WTC11 (cell line): ENCODE results near the gene EXTL1. TPM values are rescaled to one million over a fixed set of nuclear protein-coding genes. Genes with fewer than 3 reads are reported as not detected.

ENCODE experiments used
- ATAC-seq: fragments of 200-7000 bp; cut with Tn5 transposase; 2 replicates; pipeline ENCODE4 v1.10.0; 2021; ENCODE audit warnings: mild to moderate bottlenecking, moderate library complexity
- CTCF ChIA-PET: fragments of 300-600 bp; sonication (Branson Sonifier 250); formaldehyde crosslinking; loops from one replicate; lab custom pipeline; 2021; ENCODE audit warnings: antibody characterized with exemption; lab: Charles Lee
- POLR2A ChIA-PET: fragments of 350-600 bp; sonication (Branson Sonifier 250); formaldehyde crosslinking; loops from one replicate; lab custom pipeline; 2021; ENCODE audit warnings: antibody characterized with exemption; lab: Charles Lee
- DNase-seq: peaks from one replicate; pipeline ENCODE4 v3.0.0; 2021; ENCODE audit warnings: low spot score
- H3K27ac Mint-ChIP-seq: 2 replicates; pipeline ENCODE4 v1.8.0; 2021; ENCODE audit warnings: mixed read lengths
- H3K27me3 Mint-ChIP-seq: 2 replicates; pipeline ENCODE4 v1.8.0; 2021; ENCODE audit warnings: low read depth, mild to moderate bottlenecking, moderate library complexity, mixed read lengths
- H3K36me3 Mint-ChIP-seq: 2 replicates; pipeline ENCODE4 v1.8.0; 2021; ENCODE audit warnings: mixed read lengths
- H3K4me1 Mint-ChIP-seq: 2 replicates; pipeline ENCODE4 v1.8.0; 2022; ENCODE audit warnings: mixed read lengths
- H3K4me3 Mint-ChIP-seq: 2 replicates; pipeline ENCODE4 v1.8.0; 2021; ENCODE audit warnings: mild to moderate bottlenecking, moderate library complexity, mixed read lengths
- H3K9me3 Mint-ChIP-seq: 2 replicates; pipeline ENCODE4 v1.8.0; 2021; ENCODE audit warnings: mixed read lengths
- AR ChIP-seq: fragments of 250-450 bp; sonication (Bioruptor Pico); IDR thresholded peaks from 2 replicates; pipeline ENCODE4 v1.9.0; 2021; ENCODE audit warnings: mild to moderate bottlenecking
- ATF1 ChIP-seq: sonication (generic); formaldehyde crosslinking; IDR thresholded peaks from 2 replicates; pipeline ENCODE4 v1.8.1; 2023; ENCODE audit warnings: mild to moderate bottlenecking, moderate library complexity, missing genetic modification reagents
- E2F5 ChIP-seq: sonication (generic); formaldehyde crosslinking; IDR thresholded peaks from 2 replicates; pipeline ENCODE4 v1.8.1; 2022; ENCODE audit warnings: mild to moderate bottlenecking, moderate library complexity, missing genetic modification reagents
- FOXP1 ChIP-seq: sonication (generic); formaldehyde crosslinking; IDR thresholded peaks from 2 replicates; pipeline ENCODE4 v1.8.0; 2022; ENCODE audit warnings: missing genetic modification reagents, mild to moderate bottlenecking, moderate library complexity, borderline replicate concordance
- HMGA2 ChIP-seq: fragments of 250-450 bp; sonication (Bioruptor Pico); IDR thresholded peaks from 2 replicates; pipeline ENCODE4 v1.4.0; 2021; ENCODE audit warnings: mild to moderate bottlenecking, moderate library complexity
- HMGXB4 ChIP-seq: sonication (generic); formaldehyde crosslinking; IDR thresholded peaks from 2 replicates; pipeline ENCODE4 v1.8.1; 2023; ENCODE audit warnings: mild to moderate bottlenecking, moderate library complexity, missing genetic modification reagents
- KAT7 ChIP-seq: sonication (generic); formaldehyde crosslinking; IDR thresholded peaks from 2 replicates; pipeline ENCODE4 v1.8.1; 2023; ENCODE audit warnings: missing genetic modification reagents, mild to moderate bottlenecking, borderline replicate concordance
- NFE2L1 ChIP-seq: sonication (generic); formaldehyde crosslinking; IDR thresholded peaks from 2 replicates; pipeline ENCODE4 v1.8.1; 2023; ENCODE audit warnings: missing genetic modification reagents
- PRDM15 ChIP-seq: sonication (generic); formaldehyde crosslinking; IDR thresholded peaks from 2 replicates; pipeline ENCODE4 v1.8.0; 2022; ENCODE audit warnings: missing genetic modification reagents
- PRRX2 ChIP-seq: fragments of 250-450 bp; sonication (Bioruptor Pico); IDR thresholded peaks from 2 replicates; pipeline ENCODE4 v1.8.0; 2021; ENCODE audit warnings: mild to moderate bottlenecking
- SOX15 ChIP-seq: fragments of 250-450 bp; sonication (Bioruptor Pico); IDR thresholded peaks from 2 replicates; pipeline ENCODE4 v1.9.0; 2021; ENCODE audit warnings: mild to moderate bottlenecking
- STAT6 ChIP-seq: sonication (generic); formaldehyde crosslinking; conservative IDR thresholded peaks from 2 replicates; pipeline ENCODE4 v1.8.1; 2023; ENCODE audit warnings: mild to moderate bottlenecking, low read depth, missing genetic modification reagents, moderate library complexity
- TP53 ChIP-seq: sonication (generic); formaldehyde crosslinking; IDR thresholded peaks from 2 replicates; pipeline ENCODE4 v1.8.1; 2023; ENCODE audit warnings: mild to moderate bottlenecking, missing genetic modification reagents
- ZMAT4 ChIP-seq: fragments of 250-450 bp; sonication (Bioruptor Pico); IDR thresholded peaks from 2 replicates; pipeline ENCODE4 v1.9.0; 2021; ENCODE audit warnings: mild to moderate bottlenecking
- ZNF425 ChIP-seq: fragments of 250-450 bp; sonication (Bioruptor Pico); conservative IDR thresholded peaks from 2 replicates; pipeline ENCODE4 v1.9.0; 2021; ENCODE audit warnings: mild to moderate bottlenecking
- ZNF532 ChIP-seq: fragments of 250-450 bp; sonication (Bioruptor Pico); IDR thresholded peaks from 2 replicates; pipeline ENCODE4 v1.9.0; 2021; ENCODE audit warnings: mild to moderate bottlenecking, borderline replicate concordance
- total RNA-seq: library from RNA; stranded (reverse); gene quantifications from 3 replicates; pipeline ENCODE4 v1.2.3, GENCODE V29; 2021

The EXTL1 gene
- total RNA-seq, 1 experiment from 2014 or later, result 2.1 TPM

GRCh38 chr1:26083208-26083607, 61.6 kb downstream of the EXTL1 start (continued):
- TF ChIP-seq STAT6 (CRISPR knock-in tag), result no peak
- no peak for TF ChIP-seq NFE2L1 (CRISPR knock-in tag)
- no peak for TF ChIP-seq PRRX2 (CRISPR knock-in tag)
- TF ChIP-seq E2F5, result no peak

GRCh38 chr1:26084091-26084561, 62.6 kb downstream of the EXTL1 start:
- Mint-ChIP-seq H3K36me3 (no peaks in the 10 kb centered on the region), H3K4me1 (peaks cover 3% of the 10 kb centered on the region), H3K9me3 (no peaks in the 10 kb centered on the region), H3K27ac (no peak overlapping the region), H3K4me3 (no peak overlapping the region), H3K27me3 (peaks cover 3% of the 10 kb centered on the region)
- no peak for ATAC-seq
- no peak for DNase-seq
- ChIA-PET POLR2A (no interaction called here), CTCF (interaction anchor here (0.6 to 2.5 kb wide), 6 partner anchors 33 to 263 kb away, joined by 3 to 10 read pairs (median 3); partner anchors contain the start of gene CEP85)
- TF ChIP-seq NFE2L1 (CRISPR knock-in tag) (no peak), FOXP1 (CRISPR knock-in tag) (no peak), ZNF425 (no peak), ZMAT4 (no peak), TP53 (CRISPR knock-in tag) (no peak), SOX15 (no peak), AR (no peak), HMGXB4 (CRISPR knock-in tag) (no peak), KAT7 (no peak), ATF1 (no peak), PRDM15 (no peak), ZNF532 (CRISPR knock-in tag) (no peak), HMGA2 (CRISPR knock-in tag) (no peak)
